CD4-positive, alpha-beta T cell treated with Interleukin-17A for 4 hours (primary cell): ENCODE measurements around the gene PLEKHA3.
"Not testable (repeated sequence)": the region's sequence is repeated elsewhere in the genome, so short reads cannot be mapped to it uniquely, and the experiment has no call there.

Experiments used
- DNase-seq: peaks from one replicate; pipeline ENCODE4 v3.0.0-alpha.2; 2020; ENCODE audit warnings: mixed read lengths

Gene PLEKHA3

DNA sequence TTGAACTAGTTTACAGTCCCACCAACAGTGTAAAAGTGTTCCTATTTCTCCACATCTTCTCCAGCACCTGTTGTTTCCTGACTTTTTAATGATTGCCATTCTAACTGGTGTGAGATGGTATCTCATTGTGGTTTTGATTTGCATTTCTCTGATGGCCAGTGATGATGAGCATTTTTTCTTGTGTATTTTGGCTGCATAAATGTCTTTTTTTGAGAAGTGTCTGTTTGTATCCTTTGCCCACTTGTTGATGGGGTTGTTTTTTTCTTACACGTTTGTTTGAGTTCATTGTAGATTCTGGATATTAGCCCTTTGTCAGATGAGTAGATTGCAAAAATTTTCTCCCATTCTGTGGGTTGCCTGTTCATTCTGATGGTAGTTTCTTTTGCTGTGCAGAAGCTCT lies 45.2 kb downstream of the PLEKHA3 start:
- DNase-seq: not testable (repeated sequence)

DNA sequence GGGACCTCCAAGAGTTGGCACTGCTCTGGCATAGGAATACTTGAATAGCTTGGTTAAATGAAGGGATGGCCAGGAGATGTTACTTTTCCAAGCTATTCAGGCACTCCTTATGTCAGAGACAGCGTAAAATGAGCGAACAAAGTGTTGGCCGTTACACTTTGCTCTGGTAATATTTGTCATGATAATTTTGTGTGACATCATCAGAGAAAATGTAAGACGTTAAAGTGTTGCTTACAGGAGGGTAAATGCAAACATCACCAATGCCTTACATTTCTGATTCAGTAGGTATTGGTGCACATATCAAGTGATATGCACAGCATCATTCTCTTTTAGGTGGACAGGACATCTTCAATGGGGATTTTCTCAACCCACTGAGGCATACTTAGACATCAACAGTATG lies 46.0 kb downstream of the PLEKHA3 start:
- no peak for DNase-seq

DNA sequence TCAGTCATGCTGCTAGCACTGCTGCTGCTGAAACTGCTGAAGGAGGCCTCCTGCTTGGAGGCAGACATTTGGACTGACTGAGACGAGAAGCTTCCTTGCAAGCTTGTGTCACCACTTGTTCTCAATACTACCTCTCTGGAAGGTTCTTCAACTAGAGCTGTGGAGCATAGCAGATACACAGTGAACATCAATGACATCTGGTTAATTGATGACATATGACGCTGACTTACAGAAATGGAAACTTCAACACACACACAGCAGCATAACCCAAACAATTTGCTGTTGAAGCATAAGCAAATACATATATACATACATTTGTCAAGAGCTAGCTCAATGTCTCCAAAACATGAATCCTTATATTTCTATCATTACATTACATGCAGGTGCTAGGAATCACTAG lies 47.3 kb downstream of the PLEKHA3 start:
- DNase-seq: no peak

DNA sequence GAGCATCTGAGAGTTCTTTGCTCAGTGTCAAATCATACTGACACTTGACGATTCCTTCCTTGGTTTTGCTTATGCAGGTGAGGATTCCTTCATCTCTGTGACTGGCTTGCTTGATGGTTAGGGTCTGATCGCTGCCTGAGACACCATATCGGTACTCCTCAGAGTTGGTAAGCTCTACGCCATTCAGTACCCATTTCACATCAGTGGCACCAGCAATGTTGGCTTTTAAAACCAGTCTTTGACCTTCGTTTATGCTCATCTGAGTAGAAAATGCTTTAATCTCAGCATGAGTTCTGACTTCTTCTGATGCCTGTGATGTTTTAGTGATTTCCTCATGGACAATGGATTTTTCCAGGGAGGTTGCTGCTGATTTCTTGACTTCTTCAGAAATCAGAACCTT lies 48.4 kb downstream of the PLEKHA3 start:
- no peak for DNase-seq

DNA sequence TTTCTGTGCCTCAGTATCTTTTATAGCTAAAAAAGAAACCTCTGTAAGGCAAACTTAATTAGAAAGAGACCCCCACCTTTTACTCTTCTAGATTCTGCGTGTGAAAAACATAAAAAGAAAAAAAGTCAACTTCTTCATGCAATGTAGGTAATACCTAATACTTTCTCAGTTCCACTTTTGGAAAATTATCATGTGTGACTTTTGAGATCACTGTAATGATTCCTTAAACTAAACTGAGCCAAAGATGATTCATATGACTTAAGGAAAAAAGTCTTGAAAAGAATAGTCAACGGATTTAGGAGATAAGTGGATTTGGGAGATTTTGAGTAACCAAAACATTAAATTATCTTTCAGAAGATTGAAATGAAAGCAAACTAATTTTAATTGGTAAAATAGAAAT lies 48.9 kb downstream of the PLEKHA3 start:
- no peak for DNase-seq

DNA sequence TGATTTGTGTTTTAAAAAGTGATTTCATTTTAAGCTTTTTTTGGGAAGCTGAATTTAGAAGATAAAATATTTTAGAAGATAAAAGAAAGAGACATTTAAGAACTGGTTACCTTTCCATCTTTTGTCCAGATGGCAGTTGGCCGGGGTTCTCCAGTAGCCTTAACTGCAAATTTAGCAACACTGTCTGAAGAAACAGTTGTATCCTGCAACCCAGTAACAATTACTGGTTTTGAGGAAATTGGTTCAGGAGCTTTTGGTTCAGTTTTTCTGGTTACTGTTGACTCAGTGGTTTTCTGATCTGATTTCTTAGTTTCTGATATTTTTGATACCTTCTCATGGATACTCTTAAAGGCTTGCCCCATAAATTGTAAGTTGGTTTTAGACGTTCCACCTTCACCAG lies 49.9 kb downstream of the PLEKHA3 start:
- DNase-seq: no peak

DNA sequence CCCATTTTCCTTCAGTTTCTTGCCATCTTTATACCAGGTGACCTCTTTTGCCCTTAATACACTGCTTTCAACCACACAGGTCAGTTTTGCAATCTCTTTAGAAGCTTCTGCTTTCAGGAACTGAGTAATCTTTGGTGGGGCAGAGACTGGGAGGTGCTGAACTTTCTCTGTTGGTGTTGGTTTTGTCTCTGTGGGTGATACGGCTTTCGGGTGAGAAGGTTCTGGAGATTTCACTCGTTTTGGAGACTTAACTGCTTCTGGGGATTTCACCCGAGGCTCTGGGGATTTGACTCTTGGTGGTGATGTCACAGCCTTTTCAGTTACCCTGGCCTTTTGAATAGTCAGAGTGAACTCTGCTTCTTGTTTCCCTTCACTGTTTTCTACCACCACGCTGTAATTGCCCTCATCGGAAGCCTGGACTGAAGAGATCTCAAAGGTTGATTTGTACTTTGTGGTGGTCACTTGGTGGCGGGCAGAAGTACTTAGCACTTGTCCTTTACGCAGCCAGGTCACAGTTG lies 50.4 kb downstream of the PLEKHA3 start:
- DNase-seq: no peak

DNA sequence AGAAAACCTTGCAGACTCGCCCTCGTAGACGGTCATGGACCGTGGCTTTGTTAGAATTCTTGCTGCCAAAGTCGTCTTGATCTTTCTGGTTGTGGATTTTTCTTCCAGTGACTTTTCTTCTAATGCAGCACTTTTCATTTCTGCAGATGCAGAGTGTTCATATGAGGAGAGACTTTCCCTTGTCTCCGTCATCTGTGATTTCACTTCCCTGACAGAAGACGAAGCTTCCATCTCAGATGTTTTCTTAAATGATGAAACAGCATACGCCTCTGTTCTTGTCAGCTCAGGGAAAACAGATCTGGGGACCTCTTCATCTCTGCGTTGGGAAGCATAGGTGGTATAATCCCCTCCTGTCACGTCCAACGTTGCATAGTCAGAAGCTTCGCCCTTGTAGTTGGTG lies 50.9 kb downstream of the PLEKHA3 start:
- DNase-seq: no peak

DNA sequence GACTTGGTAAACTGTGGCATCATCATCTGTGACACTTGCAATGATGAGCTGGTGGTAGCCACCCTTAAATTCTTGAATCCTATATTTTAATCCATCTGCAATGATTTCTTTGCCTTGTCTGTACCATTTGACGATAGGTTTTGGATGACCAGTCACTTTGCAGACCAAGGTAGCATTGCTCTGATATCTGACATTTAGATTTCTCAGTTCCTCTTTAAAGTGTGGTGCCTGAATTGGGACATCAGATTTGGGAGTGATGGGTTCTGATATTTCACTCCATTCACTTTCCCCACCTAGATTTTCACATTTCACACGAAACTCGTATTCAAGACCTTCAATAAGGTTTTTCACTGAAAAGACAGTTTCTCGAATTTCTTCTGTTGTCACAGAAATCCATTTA lies 55.8 kb downstream of the PLEKHA3 start:
- DNase-seq: no peak

DNA sequence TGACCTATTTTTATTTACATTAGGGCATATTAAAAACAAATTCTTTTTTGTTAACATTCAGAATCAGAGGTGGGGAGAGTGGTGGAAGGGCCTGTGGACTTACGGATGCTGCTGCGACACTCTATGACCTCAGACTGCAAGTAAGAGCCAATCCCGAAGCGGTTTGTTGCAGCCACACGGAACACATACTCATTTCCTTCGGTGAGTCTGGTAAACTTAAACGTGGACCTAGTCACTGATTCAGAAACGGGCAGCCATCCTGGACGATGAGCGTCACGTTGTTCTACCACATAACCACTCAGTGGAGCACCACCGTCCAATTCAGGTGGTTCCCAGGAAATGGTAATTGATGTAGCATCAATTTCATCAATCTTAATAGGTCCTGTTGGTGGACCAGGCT lies 61.9 kb downstream of the PLEKHA3 start:
- DNase-seq: no peak

DNA sequence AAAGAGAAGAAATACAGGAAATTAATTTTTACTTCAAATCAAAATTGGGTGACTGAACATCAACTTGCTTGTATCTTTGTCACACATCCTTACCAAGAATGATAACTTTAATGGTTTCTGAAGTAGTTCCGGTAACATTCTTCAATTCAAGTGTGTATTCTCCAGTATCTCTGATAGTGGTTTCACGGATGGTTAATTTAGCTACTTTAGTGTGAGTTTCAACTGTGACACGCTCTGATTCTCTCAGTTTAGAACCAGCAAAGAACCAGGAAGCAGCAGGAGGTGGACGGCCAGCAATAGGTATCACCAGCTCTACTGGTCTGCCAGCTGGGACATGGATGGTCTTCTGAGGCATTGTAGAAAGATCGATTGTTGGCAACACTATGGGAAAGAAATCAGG lies 62.3 kb downstream of the PLEKHA3 start:
- no peak for DNase-seq

DNA sequence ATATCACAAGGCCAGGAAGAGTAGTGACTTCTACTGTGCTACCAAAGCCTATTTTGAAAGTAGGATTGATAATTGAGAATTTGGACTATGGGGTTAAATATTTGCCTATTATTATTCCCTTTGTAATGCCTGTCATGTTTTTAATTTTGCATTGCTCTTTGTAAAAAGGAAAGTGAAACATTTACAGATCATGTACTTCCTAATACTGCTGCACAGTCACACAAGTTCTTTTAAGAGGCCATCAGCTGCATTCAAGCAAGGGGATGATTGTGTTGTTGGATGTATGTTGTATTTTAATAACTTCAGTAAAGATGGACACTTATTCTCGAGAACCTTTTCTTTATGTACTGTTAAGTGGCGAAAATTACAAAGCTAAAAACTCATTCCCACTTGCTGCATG lies 70.1 kb downstream of the PLEKHA3 start:
- no peak for DNase-seq

DNA sequence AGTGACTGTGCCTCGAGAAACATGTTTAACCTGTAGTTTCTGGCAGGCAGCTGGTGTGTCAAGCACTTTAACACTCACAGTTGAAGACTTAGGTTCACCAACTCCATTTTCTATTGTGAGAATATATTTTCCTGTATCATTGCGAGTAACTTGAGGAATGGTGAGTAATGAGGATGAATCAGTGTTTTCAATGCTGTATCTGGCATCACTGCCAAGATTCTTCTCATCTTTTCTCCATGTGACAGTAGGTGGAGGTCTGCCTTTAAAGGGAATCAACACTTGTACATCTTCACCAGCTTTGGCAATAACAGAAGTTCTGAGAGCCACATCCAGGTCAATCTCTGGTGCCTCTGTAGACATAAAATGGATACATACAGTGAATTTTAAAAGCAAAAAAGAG lies 72.8 kb downstream of the PLEKHA3 start:
- DNase-seq: no peak
